Stimulated activated CD4-positive, alpha-beta T cell treated with anti-CD3 and anti-CD28 coated beads, Interleukin-15, amount 100 ng/mL, for 1 hour (primary cell): ENCODE data around the gene DNPEP.

Source experiments
- DNase-seq, 2 donors: peaks; one replicate each; pipeline ENCODE4 v3.0.0-alpha.2; 2020; ENCODE audit warnings: low read depth in 1 of 2, low spot score in 1 of 2

The DNPEP gene

GRCh38 chr2:219387306-219388120 is at the start of gene DNPEP:
Gene DNPEP (minus strand): TSS chr2:219387912. CDS start chr2:219387794, 118 bp downstream.
- DNase-seq, result peak; percentile 95

- no peak for DNase-seq
These were observed 49.4 kb upstream of the DNPEP start for GRCh38 chr2:219437141-219437540.

- no peak for DNase-seq
These were observed 48.8 kb upstream of the DNPEP start for GRCh38 chr2:219436491-219436890.

- DNase-seq, result no peak
These were observed 48.0 kb upstream of the DNPEP start for GRCh38 chr2:219435701-219436100.

- no peak for DNase-seq
These were observed 47.2 kb upstream of the DNPEP start, which contains the start of gene SPEG for GRCh38 chr2:219434718-219435525. Gene SPEG (plus strand): TSS chr2:219434843. CDS start chr2:219434978, 135 bp downstream.

- DNase-seq, result no peak
These were observed 46.7 kb upstream of the DNPEP start for GRCh38 chr2:219434468-219434717.

GRCh38 chr2:219433666-219434467 is 46.2 kb upstream of the DNPEP start:
- no peak for DNase-seq

- no peak for DNase-seq
These were observed 43.2 kb upstream of the DNPEP start for GRCh38 chr2:219430633-219431615.

- DNase-seq, result no peak
These were observed 42.4 kb upstream of the DNPEP start for GRCh38 chr2:219429958-219430606.

GRCh38 chr2:219428469-219428868 is 40.8 kb upstream of the DNPEP start:
- no peak for DNase-seq

- DNase-seq, result no peak
These were observed 38.9 kb upstream of the DNPEP start for GRCh38 chr2:219426534-219427136.

GRCh38 chr2:219426068-219426443 is 38.3 kb upstream of the DNPEP start:
- DNase-seq, result no peak

- no peak for DNase-seq
These were observed 37.7 kb upstream of the DNPEP start for GRCh38 chr2:219425238-219426067.

GRCh38 chr2:219423652-219424377 is 36.1 kb upstream of the DNPEP start:
- no peak for DNase-seq

- no peak for DNase-seq
These were observed 35.3 kb upstream of the DNPEP start for GRCh38 chr2:219422952-219423534.

GRCh38 chr2:219421323-219421722 is 33.6 kb upstream of the DNPEP start:
- DNase-seq, result no peak

- no peak for DNase-seq
These were observed 33.0 kb upstream of the DNPEP start for GRCh38 chr2:219420687-219421086.
